NCI-H1048 (cell line): ENCODE data around the gene MAP3K14.

Experiments
- DNase-seq: peaks from one replicate; lab custom pipeline; 2025; lab: John Stamatoyannopoulos, UW

Gene MAP3K14

GRCh38 chr17:45338996-45339535 is 22.2 kb upstream of the MAP3K14 start:
- no peak for DNase-seq

DNA sequence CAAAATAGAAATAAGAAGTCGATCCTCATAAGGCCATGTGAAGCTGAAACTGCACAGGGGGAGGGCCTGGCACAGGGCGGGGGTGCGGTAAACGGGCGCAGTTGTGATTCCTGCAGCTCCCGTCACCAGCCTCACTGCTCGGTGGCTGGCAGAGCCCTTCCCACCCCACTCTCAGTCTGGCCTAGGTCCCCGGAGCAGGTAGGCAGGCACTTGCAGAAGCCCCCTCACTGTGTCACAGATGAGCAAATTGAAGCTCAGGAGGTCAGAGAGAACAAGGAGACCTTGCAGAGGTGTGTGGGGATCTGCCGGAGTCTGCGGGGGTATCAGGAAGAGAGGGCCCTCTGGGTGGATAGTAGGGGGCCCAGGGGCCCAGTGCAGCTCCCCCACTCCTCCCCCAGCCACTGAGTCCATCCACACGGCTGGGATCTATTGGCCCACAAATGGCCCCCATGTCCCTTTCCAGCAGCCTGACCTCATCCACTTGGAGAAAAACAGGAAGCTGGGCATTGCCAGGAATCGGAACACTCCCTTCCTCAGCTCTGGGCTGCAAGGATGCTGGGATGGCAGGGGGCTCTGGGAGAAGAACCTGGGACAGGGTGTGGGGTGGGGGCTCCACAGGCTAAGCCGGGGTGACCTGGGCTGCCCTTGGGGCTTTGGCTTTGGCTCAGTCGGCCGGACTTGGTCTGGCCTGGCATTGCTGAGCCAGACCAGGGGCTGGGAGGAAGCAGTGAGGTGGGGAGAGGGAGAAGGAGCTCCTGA is 21.4 kb upstream of the MAP3K14 start:
- DNase-seq, result no peak

GRCh38 chr17:45336390-45337182 is 19.8 kb upstream of the MAP3K14 start:
- no peak for DNase-seq

DNA sequence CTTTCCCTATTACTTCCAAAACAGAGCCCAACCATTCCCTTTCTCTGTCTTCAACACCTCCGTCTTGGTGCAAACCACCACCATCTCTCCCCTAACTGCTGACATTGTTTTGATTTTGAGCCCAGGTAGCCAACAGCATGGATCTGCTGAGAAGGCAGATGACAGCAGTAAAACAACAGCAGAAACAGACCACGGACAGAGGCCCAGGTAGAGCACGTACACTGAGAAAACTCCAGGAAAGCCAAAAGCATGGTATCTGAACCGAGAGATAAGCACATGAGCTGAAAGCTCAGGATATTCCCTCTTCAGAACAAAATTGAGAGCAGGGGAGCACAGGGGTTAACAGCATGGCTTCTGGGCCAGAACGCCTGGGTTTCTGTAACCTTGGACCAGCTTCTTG is 18.9 kb upstream of the MAP3K14 start:
- no peak for DNase-seq

- DNase-seq, result no peak
Measured at GRCh38 chr17:45334701-45335677, 18.2 kb upstream of the MAP3K14 start.

DNA sequence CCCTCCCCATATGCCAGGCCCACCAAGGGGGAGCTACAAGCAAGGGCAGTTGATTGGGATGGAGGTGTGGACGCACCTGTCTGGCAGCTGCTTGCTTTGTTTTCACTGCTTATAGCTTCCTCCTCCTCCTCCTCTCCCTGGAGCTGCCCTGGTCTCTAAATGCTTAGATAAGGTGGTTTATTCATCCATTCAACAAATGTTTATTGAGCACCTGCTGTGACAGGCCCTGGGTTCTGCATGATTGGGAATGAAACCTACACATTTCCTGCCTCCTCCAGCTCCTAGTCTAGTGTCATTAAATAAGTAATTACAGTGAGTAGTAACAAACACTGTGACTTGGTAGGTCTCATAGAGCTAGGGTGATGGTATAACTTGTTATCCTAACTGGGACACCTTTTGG is 17.4 kb upstream of the MAP3K14 start:
- no peak for DNase-seq

GRCh38 chr17:45333702-45334092 is 16.9 kb upstream of the MAP3K14 start:
- no peak for DNase-seq

- no peak for DNase-seq
Measured at GRCh38 chr17:45332989-45333701, 16.3 kb upstream of the MAP3K14 start.

DNA sequence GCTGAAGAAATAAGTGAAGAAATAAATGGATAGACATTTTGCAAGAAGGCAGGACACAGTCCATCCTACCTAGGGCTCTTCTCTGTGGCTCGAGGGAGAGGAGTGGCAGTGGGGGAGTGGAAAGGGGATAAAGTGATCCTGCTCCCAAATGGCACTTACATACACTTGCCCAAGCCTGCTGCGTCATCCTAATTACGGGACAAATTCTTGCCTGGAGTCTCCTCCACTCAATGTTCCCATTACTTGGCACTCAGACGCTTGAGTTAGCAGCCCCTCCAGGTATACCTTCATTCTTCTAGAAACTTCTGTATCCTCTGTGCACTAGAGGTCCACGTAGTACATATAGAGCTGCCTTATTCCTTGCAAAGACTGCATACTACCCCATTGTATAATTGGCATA is 15.7 kb upstream of the MAP3K14 start:
- DNase-seq, result no peak

- no peak for DNase-seq
Measured at GRCh38 chr17:45326626-45327025, 9.8 kb upstream of the MAP3K14 start.

GRCh38 chr17:45325810-45326209 is 9.0 kb upstream of the MAP3K14 start:
- DNase-seq, result no peak

GRCh38 chr17:45324336-45324735 is 7.5 kb upstream of the MAP3K14 start:
- DNase-seq, result no peak

DNA sequence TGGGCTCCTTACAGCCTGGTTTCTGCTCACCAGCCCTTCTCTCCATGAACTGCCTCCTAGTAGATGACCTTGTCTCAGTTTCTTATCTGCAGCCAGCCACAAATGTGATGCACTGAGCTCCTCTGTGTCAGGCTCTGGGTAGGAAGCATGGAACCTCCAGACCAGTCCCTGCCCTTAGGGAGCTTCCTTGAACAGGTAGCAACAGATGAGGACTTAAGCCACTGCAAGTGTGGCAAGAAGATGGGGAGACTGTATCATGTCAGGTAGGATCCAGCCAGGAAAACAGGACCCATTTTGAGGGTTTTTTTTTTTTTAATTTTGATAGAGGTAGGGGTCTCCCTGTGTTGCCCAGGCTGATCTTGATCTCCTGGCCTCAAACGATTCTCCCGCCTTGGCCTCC is 5.3 kb upstream of the MAP3K14 start:
- DNase-seq, result no peak

GRCh38 chr17:45320931-45321461 is 4.2 kb upstream of the MAP3K14 start:
- DNase-seq, result no peak

DNA sequence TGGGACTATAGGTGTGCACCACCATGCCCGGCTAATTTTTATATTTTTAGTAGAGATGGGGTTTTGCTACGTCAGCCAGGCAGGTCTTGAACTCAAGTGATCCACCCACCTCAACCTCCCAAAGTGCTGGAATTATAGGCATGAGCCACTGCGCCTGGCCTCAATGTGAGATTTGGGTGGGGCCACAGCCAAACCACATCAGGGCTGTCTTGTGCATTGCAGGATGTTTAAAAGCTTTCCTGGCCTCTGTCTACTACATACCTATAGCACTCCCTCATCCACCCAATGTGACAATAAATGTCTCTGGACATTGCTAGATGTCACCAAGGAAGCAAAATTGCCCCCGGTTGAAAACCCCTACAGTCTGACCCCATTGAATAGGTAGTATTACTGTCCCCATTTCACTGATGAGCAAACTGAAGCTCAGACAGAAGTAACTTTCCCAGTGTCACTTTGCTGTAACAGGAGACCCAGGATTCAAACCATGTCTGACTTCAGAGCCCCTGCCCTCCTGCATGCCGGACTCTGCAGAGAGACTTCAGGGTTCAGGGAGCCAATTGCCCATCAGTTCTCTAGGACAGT is 3.6 kb upstream of the MAP3K14 start:
- DNase-seq, result no peak

DNA sequence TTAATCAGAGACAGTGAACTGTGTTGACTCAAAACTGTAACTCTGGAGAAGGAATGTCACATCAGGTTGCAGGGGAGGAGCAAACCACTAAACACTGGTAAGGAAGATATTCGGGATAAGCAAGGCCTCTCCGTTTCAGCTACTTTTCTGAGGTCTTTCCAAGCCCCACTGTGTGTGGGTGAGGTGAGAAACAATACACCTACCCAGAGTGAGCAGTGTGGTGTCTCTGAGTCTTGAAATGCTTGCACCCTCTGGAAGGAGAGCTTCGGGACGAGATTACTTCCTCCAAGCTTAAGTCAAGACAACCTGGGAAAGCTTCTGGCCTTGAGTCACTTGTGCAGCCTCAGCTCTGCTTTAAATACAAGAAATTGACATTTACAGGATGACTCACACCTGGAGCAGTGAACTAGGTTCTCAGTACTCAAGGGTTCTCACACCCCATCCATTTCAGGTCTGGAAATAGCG is 2.5 kb upstream of the MAP3K14 start:
- DNase-seq, result no peak

GRCh38 chr17:45318561-45319230 is 1.9 kb upstream of the MAP3K14 start:
- DNase-seq, result no peak

GRCh38 chr17:45317111-45317928 is 500 bp upstream of the MAP3K14 start:
- DNase-seq, result peak; percentile 99
